ENCODE results near the gene OR4E2. TPM values are rescaled to one million over a fixed set of nuclear protein-coding genes. Genes with fewer than 3 reads are reported as not detected.
"Not testable (repeated sequence)": the region's sequence is repeated elsewhere in the genome, so short reads cannot be mapped to it uniquely, and the experiment has no call there.

The OR4E2 gene
- total RNA-seq, 1 experiment from 2014 or later = not detected

DNA sequence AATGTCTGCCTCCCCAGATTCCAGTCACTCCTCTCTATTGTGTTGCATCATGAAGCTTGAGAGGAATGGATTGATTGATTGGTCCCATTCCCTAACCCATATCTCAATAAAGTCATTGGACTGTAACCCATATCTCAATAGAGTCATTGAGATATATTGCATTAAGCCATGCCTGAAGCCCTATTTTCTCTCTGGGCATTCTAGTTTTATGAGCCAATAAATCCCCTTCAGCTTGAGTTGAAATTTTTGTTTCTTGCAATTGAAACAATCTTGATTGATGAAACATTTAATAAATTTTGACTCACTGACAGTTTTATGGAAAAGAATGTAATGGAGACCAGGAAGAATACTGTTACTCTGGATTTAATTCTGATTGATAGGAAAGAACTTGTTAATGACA lies 40.8 kb downstream of the OR4E2 start:
- no peak for DNase-seq (ENCODE audit: low spot score)

DNA sequence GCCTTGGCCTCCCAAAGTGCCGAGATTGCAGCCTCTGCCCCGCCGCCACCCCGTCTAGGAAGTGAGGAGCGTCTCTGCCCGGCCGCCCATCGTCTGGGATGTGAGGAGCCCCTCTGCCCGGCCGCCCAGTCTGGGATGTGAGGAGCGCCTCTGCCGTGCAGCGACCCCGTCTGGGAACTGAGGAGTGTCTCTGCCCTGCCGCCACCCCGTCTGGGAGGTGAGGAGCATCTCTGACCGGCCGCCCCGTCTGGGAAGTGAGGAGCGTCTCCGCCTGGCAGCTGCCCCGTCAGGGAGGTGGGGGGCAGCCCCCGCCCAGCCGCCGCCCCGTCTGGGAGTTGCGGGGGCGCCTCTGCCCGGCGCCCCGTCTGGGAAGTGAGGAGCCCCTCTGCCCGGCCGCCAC lies 44.0 kb downstream of the OR4E2 start:
- DNase-seq (ENCODE audit: low spot score) = not testable (repeated sequence)

GRCh38 chr14:21698538-21698937 lies 44.9 kb downstream of the OR4E2 start:
- DNase-seq (ENCODE audit: low spot score) = not testable (repeated sequence)

DNA sequence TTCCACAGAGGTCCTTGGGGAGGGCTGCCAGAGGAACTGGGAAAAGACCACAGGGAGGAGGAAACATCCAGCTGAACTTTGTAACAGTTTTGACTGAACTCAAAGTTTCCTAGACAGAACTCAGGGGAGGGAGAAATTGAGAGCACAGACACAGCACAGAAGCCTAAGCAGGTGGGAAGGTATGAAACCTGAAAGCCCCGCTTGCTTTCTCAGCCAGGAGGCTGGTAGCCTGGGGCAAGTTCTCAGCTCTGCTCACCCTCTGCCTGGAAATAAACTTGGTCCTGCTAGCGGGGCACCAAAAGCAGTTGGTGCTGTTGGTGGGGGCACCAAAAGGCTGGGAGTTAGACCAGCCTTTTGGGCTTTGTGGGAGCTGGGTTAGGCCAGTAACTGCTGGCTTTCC lies 45.9 kb downstream of the OR4E2 start:
- no peak for DNase-seq (ENCODE audit: low spot score)

GRCh38 chr14:21702316-21702715 lies 48.7 kb downstream of the OR4E2 start:
- DNase-seq (ENCODE audit: low spot score) = no peak

GRCh38 chr14:21703357-21704326 lies 50.0 kb downstream of the OR4E2 start:
- DNase-seq (ENCODE audit: low spot score) = no peak

DNA sequence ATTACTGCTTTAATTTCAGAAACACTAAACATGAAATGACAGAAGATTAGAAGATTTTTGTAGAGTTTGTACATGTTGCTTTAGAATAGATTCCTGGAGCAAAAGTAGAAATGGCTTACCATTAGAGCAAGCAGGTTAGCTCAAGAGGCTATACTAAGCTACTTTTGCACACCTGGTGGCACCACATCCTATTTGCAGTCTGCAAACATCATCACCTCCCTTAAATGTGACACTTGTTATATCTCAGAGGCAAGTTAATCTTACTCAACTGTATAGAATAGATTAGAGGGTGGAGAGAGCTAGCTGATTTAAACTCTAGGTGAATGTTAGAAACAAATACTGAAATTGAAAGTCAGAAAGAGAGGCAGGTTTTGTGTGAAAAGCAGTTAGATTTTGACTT lies 50.7 kb downstream of the OR4E2 start:
- no peak for DNase-seq (ENCODE audit: low spot score)

DNA sequence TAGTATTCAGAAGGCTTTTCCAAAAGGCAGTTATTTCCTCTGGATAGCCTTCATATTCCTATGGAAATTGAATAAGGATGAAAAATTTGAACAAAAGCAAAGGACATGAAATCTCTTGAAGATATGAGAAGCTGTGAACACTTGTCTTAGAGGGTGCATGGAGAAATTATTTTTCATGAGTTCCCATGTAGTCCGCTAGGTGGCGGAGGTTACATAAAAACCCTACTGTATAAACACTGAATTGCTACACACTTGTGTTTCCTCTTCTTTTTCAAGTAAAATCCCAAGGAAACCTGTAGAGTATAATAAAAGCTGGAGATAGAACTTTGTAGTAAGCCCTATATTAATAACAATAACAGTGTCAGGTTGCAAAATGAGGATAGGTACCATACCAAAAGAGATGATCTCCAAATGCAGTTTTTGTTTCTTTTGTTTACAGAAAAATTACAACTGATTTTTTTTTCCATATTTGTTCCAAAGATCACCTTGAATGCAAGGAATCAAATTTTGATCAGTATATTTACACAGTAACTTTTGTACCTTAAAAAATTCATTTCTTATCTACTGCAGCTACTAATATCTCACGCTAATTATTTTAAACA lies 57.8 kb downstream of the OR4E2 start:
- peak; percentile 17 for DNase-seq (ENCODE audit: low spot score)

DNA sequence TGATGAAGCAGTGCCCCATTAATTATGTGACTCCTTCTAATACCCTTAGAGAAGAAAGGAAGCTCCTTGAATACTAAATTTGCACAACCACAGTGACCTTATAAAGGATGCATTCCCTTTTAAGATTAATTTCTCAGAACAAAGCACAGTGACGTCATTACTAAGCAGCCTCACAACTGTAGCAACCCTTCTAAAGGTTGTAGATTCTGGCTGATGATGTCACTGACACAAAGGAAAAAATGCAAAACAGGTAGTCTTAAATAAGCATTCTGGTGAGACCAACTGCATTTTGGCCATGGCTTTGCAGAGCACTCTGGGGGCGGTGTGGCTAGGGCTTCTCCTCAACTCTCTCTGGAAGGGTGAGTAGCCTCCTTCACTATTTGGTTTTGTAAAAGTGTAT lies 58.4 kb downstream of the OR4E2 start:
- DNase-seq (ENCODE audit: low spot score) = no peak

GRCh38 chr14:21714318-21714929 lies 60.8 kb downstream of the OR4E2 start:
- DNase-seq (ENCODE audit: low spot score) = no peak

Other genes with a start within 250 kb of the OR4E2 start
- 19.5 and 26.5 TPM in 2 replicates for gene CHD8, start 197.7 kb upstream of the OR4E2 start, total RNA-seq (2014; rRNA removed; shearing (Covaris generic))
- gene RAB2B, start 176.9 kb upstream of the OR4E2 start, total RNA-seq (2014; rRNA removed; shearing (Covaris generic)) = 17.5 and 22.9 TPM in 2 replicates
- gene TOX4, start 176.6 kb upstream of the OR4E2 start, total RNA-seq (2014; rRNA removed; shearing (Covaris generic)) = 12.7 and 14.3 TPM in 2 replicates
- 55.3 and 56.8 TPM in 2 replicates for gene METTL3, start 142.5 kb upstream of the OR4E2 start, total RNA-seq (2014; rRNA removed; shearing (Covaris generic))
- gene SALL2, start 127.5 kb upstream of the OR4E2 start, total RNA-seq (2014; rRNA removed; shearing (Covaris generic)) = 0.06 and 0.75 TPM in 2 replicates
- gene OR10G3, start 73.8 kb upstream of the OR4E2 start, total RNA-seq (2014; rRNA removed; shearing (Covaris generic)) = not detected in 2 replicates
- gene OR10G2, start 18.9 kb upstream of the OR4E2 start, total RNA-seq (2014; rRNA removed; shearing (Covaris generic)) = not detected in 2 replicates
- gene OR4E1, start 20.0 kb downstream of the OR4E2 start, total RNA-seq (2014; rRNA removed; shearing (Covaris generic)) = not detected in 2 replicates

Measured in H4 (cell line).